HL-60 (cell line): Measurements from ENCODE around the gene ANKRD44.

ENCODE experiments used
- POLR2AphosphoS5 ChIP-seq: IDR thresholded peaks from 2 replicates; pipeline ENCODE4 v1.6.1; 2012; ENCODE audit warnings: low read depth
- TF ChIP-seq, protein P1 (sequence below): IDR thresholded peaks from one replicate; pipeline ENCODE4 v1.5.1; 2011; ENCODE audit warnings: low read length, control low read depth, inconsistent platforms; ENCODE audit not compliant: insufficient read depth
- TF ChIP-seq, protein P2 (sequence below): IDR thresholded peaks from 2 replicates; pipeline ENCODE4 v1.6.1; 2012; ENCODE audit warnings: low read depth; ENCODE audit not compliant: insufficient replicate concordance

DNA sequence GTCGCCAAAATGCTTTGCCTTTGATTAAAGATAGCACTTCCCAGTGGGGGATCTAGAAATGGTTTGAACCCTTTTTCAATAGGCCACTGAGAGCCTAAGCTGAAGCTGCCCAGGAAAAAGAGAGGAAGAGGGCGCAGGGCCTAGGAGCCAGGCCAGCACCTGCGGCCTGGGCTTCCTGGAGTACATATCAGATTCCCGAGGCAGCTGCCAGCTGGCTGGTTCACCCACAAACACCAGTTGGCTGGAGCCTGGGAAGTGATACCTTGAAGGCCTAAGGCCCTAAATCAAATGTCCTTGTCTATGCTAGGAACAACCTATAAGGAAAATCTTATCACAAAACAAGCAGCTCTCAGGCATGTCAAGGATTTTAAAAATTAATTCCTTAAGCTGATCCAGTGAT, 37.1 kb downstream of the ANKRD44 start:
- no peak for TF ChIP-seq POLR2AphosphoS5
- TF ChIP-seq, protein P1, sequence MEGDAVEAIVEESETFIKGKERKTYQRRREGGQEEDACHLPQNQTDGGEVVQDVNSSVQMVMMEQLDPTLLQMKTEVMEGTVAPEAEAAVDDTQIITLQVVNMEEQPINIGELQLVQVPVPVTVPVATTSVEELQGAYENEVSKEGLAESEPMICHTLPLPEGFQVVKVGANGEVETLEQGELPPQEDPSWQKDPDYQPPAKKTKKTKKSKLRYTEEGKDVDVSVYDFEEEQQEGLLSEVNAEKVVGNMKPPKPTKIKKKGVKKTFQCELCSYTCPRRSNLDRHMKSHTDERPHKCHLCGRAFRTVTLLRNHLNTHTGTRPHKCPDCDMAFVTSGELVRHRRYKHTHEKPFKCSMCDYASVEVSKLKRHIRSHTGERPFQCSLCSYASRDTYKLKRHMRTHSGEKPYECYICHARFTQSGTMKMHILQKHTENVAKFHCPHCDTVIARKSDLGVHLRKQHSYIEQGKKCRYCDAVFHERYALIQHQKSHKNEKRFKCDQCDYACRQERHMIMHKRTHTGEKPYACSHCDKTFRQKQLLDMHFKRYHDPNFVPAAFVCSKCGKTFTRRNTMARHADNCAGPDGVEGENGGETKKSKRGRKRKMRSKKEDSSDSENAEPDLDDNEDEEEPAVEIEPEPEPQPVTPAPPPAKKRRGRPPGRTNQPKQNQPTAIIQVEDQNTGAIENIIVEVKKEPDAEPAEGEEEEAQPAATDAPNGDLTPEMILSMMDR = no peak
- TF ChIP-seq, protein P2, sequence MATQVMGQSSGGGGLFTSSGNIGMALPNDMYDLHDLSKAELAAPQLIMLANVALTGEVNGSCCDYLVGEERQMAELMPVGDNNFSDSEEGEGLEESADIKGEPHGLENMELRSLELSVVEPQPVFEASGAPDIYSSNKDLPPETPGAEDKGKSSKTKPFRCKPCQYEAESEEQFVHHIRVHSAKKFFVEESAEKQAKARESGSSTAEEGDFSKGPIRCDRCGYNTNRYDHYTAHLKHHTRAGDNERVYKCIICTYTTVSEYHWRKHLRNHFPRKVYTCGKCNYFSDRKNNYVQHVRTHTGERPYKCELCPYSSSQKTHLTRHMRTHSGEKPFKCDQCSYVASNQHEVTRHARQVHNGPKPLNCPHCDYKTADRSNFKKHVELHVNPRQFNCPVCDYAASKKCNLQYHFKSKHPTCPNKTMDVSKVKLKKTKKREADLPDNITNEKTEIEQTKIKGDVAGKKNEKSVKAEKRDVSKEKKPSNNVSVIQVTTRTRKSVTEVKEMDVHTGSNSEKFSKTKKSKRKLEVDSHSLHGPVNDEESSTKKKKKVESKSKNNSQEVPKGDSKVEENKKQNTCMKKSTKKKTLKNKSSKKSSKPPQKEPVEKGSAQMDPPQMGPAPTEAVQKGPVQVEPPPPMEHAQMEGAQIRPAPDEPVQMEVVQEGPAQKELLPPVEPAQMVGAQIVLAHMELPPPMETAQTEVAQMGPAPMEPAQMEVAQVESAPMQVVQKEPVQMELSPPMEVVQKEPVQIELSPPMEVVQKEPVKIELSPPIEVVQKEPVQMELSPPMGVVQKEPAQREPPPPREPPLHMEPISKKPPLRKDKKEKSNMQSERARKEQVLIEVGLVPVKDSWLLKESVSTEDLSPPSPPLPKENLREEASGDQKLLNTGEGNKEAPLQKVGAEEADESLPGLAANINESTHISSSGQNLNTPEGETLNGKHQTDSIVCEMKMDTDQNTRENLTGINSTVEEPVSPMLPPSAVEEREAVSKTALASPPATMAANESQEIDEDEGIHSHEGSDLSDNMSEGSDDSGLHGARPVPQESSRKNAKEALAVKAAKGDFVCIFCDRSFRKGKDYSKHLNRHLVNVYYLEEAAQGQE = no peak
